AG09319 (cell line): ENCODE measurements around the gene SPOCK3.

Experiments
- DNase-seq: peaks from one replicate; pipeline ENCODE4 v3.0.0-alpha.2; 2010; ENCODE audit warnings: low read depth; ENCODE audit errors: extremely low read depth
- TF ChIP-seq, protein P1 (sequence below): IDR thresholded peaks from 2 replicates; pipeline ENCODE4 v1.5.1; 2011; ENCODE audit warnings: low read depth, mild to moderate bottlenecking, inconsistent platforms, low read length, moderate library complexity

Gene SPOCK3

DNA sequence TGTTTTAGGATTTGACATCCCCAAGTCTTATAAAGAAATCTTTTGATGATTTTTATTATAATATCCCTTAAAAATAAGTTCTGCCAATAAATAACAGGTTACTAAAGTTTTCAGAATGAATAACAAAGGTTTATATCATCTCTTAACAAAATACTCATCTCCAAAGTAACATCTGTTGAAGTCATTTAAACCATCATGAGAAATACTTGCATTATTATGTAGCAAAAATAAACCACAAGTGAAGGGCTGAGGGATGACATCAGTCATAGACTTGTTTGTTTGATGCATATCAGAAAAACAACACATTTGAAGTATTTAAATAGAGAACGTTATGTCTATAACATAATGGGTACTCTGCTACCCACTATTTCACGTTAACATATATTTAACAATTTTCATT, 114.9 kb downstream of the SPOCK3 start:
- DNase-seq = no peak
- TF ChIP-seq, protein P1, sequence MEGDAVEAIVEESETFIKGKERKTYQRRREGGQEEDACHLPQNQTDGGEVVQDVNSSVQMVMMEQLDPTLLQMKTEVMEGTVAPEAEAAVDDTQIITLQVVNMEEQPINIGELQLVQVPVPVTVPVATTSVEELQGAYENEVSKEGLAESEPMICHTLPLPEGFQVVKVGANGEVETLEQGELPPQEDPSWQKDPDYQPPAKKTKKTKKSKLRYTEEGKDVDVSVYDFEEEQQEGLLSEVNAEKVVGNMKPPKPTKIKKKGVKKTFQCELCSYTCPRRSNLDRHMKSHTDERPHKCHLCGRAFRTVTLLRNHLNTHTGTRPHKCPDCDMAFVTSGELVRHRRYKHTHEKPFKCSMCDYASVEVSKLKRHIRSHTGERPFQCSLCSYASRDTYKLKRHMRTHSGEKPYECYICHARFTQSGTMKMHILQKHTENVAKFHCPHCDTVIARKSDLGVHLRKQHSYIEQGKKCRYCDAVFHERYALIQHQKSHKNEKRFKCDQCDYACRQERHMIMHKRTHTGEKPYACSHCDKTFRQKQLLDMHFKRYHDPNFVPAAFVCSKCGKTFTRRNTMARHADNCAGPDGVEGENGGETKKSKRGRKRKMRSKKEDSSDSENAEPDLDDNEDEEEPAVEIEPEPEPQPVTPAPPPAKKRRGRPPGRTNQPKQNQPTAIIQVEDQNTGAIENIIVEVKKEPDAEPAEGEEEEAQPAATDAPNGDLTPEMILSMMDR = no peak

DNA sequence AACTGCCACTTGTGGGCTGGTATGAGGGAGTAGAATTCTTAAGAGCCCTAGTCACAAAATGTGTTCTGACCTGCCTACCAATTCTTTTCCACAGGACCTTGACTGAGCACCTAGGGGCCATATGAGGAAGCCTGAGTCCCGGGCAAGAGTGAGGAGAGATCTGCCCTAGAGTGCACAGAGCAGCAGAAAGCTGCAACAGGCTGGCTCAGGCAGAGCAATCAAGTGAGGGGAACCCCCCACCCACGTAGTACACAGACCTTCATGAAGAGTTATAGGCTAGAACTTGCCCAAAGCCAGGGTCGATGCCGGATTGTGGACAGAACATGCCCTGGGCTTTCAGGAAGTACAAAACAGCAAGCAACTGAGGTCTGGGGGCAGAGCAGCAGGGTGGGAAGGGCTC, 117.0 kb downstream of the SPOCK3 start:
- TF ChIP-seq, protein P1 = no peak
- no peak for DNase-seq

DNA sequence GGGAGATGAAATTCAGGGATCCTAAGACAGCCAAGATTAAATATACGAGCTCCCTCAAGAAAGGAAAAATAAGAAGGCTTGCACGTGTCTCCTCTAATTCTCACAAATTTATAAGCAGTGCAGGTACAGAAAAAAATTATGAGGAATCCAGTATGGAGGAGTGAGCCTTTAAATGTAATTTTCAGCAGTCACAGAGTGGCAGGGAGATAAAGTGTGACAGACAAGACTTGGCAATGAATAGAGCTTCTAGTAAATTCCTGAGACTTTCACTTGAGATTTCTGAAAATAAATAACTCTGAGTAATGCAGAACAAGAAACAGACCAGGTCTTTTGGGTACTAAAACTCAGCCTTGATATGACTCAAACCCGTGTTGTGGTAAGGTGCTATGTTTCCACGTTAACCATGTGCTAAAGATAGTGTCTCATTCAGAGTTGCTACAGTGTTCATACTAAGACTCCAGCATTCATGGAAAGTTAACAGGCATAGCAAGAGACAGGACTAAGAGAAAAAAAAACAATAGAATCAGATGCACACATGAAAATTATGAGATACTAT, 119.8 kb downstream of the SPOCK3 start:
- TF ChIP-seq, protein P1 = no peak
- DNase-seq = no peak

DNA sequence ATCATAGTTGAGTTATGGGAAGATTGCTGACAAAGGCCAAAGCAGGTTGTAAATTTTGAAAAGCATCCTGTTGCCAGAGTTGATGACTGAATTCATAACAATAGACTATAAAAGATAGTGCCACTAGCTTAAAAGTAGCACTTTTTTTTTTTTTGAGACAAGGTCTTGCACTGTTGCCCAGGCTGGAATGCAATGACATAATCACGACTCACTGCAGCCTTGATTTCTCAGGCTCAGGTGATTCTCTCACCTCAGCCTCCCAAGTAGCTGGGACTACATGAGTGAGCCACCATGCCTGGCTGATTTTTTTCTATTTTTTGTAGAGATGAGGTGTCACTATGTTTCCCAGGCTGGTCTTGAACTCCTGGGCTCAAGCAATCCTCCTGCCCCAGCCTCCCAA, 122.7 kb downstream of the SPOCK3 start:
- TF ChIP-seq, protein P1 = no peak
- no peak for DNase-seq

DNA sequence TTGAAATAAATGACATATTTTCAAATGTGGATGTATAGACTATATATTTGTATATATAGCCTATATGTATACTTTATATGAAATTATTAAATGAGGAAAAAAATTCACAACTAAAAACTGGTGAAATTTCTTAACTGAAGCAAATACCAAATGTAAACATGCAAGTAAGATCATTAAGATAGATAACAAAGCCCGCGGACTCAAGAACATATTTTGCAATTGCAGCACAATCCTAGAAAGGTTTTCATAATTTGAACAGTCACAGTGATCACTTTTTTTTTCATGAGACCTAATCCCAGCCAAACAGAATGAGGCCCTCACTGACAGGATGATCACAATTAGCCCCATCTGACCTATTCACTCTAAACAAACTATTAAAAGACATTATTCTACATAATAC, 123.2 kb downstream of the SPOCK3 start:
- TF ChIP-seq, protein P1 = no peak
- DNase-seq = no peak

DNA sequence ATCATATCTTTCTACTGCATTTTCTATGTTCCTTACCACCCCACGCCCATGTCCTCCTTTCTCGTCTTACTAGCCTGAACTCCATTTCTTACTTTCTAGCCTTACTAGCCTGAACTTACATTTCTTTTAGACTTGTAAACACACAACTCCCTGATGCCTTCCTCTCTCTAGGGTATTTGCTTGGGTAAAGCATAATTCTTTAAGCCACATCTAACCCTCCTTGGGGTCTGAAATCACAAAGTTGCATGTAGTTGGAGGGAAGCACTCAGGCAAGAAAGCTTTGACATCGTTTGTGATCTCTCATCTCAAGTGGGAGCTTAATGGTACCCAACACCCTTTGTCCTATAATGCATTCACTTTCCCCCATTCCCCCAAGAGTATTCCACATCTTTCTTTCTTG, 124.4 kb downstream of the SPOCK3 start:
- no peak for DNase-seq
- TF ChIP-seq, protein P1 = no peak

DNA sequence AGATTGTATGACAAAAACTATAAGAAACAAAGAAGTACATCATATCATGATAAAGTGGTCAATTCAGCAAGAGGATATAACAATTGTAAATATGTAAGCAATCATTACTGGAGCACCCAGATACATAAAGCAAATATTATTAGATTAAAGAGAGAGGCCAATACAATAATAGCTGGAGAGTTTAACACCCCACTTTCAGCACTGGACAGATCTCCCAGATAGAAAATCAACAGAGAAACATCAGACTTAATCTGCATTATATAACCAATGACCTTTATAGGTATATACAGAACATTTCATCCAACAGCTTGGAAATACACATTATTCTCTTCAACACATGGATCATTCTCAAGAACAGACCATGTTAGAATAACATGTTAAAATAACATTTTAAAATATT, 128.4 kb downstream of the SPOCK3 start:
- TF ChIP-seq, protein P1 = no peak

More for the DNA sequence above, 128.4 kb downstream of the SPOCK3 start:
- no peak for DNase-seq
